Measurements from ENCODE around the gene C1QTNF5.
"Not testable (repeated sequence)": the region's sequence is repeated elsewhere in the genome, so short reads cannot be mapped to it uniquely, and the experiment has no call there.

Gene C1QTNF5, protein sequence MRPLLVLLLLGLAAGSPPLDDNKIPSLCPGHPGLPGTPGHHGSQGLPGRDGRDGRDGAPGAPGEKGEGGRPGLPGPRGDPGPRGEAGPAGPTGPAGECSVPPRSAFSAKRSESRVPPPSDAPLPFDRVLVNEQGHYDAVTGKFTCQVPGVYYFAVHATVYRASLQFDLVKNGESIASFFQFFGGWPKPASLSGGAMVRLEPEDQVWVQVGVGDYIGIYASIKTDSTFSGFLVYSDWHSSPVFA

DNA sequence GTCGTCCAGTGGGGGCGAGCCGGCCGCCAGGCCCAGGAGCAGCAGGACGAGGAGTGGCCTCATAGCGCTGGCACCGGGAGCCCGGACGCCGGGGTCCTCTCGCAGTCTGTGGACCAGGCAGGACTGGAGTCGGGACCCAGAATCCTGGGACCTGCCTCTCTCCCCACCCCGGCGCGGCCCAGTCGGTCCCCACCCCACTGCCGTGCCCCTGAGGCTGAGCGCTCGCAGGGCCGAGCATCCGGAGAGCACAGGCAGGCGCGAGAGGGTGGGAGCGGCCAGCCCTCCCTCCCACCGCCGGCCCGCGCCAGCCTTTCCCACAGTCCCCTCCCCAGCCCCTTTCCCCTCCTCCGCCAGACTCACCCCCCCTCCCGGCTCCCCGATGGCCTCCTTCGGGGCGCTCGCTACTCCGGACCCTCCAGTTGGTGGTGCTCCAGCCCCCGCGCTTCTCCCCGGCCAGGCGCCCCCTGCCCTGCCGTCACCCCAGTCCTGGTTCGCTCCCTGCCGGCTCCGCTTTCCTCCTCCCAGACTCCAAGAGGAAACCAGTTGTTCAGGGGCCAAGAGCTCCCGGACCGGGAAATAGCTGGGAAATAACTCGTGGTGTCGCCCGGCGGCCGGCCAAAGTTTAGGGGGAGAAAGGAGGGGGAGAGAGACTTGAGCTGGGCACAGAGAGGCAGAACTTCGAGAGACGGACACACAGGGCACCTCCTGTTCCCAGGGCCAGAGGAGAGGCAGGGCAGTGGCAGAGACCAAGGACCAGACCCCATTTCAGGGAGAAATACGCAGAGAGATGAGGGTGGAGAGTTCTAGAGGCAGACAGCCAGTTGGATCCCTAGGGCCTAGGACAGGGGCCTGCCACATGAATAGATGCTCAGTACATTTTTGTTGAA lies at the start of gene C1QTNF5:
Gene C1QTNF5, minus strand, starts transcription at position 549 of the 887 bp plus-strand sequence. Its CDS starts 486 bp downstream, at position 63.
- DNase-seq, result no peak

DNA sequence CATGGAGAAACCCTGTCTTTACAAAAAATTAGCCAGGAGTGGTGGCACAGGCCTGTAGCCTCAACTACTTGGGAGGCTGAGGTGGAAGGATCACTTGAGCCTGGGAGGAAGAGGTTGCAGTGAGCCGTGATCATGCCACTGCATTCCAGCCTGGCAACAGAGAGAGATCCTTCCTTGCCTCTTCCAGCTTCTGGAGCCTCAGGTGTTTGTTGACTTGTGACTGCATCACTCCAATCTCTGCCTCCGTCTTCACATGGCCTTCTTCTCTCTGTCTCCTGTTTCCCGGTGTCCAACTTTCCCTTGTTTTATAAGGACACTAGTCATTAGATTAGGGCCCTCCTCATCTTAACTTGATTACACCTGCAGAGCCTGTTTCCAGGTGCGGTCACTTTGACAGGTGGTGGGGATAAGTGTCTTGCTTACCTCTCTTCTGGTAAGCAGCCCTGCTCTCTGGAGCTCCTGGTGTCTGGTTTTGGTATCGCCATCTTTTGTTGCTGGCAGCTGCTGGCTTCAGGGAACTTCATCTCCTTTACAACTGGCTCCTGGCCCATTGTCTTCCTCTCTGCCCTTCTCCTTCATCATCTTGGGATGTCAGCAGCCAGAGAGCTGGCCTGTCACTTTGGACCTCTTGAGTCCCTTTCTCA lies 49.0 kb upstream of the C1QTNF5 start:
- DNase-seq, result no peak

DNA sequence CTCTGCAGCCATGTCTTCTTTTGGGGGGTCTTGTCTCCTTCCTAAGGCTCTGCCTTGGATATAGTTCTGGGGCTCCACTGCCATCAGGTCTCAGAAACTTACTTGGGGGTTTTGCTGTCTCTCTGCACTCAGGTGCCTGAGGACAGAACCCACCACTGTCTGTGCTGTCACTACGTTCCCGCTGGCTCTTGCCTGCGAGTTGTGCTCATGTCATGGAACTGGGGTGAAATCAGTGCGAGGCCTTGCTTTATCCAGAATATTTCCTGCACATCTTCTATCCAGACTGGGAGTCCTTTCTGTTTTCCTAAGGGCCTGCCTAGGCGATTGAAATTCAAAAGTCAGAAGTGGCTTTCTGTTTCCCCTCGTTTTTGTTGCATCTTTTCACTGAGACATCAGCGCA lies 47.4 kb upstream of the C1QTNF5 start:
- no peak for DNase-seq

DNA sequence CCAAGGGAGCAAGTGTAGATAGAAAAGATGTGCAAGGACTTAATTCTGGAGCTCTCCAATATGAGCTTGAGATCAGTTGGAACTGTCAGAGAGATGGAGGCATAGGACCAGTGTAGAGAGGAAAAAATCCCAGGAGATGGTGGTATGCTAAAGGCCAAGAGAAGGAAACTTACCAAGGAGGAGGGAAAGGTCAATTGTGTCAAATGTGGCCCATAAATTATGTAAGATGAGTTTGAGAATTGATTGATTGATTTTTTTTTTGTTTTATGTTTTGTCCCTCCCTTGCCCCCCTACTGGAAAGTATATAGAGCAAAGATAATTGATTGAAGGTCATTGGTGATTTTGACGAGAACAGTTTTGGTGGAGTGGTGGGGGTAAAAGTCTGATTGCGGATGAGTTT lies 43.6 kb upstream of the C1QTNF5 start:
- DNase-seq, result no peak

DNA sequence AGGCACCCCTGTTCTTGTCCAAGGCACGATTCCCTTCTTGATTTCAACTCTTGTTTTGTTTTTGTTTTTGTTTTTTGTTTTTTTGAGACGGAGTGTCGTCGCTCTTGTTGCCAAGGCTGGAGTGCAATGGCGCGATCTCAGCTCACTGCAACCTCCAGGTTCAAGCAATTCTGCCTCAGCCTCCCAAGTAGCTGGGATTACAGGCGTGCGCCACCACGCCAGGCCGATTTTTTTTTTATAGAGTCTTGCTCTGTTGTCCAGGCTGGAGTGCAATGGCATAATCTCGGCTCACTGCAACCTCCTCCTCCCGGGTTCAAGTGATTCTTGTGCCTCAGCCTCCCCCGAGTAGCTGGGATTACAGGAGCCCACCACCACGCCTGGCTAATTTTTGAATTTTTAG lies 41.8 kb upstream of the C1QTNF5 start:
- DNase-seq, result not testable (repeated sequence)

DNA sequence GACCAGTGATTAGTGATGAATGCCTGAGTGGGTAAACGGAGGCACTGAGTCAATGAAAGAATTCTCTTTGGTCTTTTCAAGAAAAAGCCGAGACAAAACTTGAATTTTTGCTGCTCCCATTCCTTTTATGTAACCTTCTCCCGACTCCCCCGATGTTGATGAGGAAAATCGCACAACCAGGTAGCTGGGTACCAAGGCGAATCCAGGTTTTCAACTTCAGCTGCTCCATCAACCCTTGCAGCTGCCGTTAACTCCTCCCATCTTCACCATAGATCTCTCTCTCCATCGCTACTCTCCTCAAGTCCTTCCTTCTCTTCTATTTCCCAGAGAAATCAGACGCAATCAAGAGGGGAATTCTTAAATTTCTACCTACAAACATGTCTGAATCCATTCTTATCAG lies 41.4 kb upstream of the C1QTNF5 start:
- DNase-seq, result no peak

DNA sequence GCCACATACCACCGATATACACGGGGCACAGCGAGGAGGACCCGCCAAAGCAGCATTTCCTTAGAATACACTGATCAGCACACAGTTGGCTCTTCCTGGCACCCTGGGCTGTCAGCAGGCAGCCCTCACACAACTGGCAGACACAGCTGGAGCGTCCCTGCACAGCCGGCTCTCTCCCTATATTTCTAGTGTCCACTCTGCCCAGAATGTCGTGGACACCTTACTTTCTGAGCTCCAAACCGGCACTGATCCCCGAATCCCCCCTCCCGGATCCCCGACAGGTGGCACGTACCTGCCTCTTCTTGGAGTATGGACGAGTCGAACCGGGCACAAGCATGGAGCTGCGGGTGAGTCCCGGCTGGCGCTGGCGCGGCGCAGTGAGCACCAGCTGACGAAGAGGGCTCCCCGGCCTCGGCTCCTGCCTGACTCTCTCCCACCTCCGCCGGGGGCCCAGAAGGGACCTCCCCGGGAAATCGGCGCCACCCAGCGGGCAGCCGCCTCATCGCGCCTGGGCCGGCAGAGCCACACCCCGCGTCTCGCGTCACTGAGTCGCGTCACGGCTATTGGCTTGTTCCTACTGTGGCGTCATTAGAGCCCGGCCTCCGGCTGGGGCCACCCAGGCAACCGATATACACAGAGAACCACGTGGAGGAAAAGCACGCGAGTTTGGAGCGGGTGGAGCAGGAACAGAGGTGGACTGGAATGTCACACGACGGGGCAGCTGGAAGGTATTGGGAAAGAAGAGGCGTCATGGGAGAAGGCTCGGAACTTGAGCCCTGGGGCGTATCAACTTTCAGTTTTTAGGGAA lies 40.7 kb upstream of the C1QTNF5 start, which contains the start of gene USP2:
Gene USP2, minus strand, starts transcription at position 510 of the 808 bp plus-strand sequence. CDS start 8,210 bp downstream, outside the sequence.
- DNase-seq, result peak; percentile 96 to 99

DNA sequence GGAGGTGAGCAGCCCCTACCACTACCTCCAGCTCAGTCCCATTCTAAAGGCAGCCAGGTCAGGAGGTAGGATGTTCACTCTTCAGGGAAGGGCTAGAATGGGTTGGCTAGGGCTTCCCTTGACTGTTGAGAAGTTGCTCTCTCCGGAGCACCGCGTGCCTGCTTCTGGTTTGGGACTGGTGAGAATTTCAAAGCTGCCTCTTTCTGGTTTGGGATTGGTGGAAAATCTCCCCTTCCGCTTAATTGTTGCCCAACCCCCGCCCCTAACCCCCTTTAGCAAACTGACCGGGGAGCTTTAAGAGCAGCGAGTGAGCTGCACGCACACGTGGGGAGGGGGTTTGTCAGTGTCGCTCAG lies 40.1 kb upstream of the C1QTNF5 start:
- no peak for DNase-seq

DNA sequence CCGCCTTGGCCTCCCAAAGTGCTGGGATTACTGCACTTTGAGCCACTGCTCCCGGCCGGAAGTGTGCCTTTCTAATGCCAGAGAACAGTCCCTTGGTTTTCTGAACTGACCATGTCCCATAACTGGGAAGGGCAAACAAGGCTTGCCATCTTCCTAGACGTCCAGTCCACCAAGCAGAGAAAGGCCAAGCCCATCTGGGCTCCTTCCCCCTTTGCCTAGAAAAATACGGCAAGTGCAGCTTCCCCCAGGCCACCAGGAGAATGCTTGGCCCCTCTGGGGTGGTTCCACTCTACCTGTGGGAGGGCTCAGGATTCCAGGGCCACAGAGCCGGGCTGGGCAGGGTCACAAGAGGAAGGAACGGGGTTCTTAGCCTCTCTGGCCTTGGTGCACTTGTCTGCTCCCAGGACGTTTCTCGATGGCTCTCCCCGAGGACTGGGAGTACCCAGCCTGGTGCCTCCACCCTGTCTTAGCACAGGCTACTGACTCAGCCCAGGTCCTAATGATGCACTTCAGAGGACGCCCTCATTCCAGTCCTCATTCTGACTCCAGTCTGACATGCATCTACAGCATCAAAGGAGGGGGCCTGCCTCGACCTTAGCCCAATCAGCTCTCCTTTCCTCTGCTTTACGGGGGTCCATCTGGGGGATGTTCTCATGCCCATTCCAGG lies 39.6 kb upstream of the C1QTNF5 start:
- DNase-seq, result no peak

DNA sequence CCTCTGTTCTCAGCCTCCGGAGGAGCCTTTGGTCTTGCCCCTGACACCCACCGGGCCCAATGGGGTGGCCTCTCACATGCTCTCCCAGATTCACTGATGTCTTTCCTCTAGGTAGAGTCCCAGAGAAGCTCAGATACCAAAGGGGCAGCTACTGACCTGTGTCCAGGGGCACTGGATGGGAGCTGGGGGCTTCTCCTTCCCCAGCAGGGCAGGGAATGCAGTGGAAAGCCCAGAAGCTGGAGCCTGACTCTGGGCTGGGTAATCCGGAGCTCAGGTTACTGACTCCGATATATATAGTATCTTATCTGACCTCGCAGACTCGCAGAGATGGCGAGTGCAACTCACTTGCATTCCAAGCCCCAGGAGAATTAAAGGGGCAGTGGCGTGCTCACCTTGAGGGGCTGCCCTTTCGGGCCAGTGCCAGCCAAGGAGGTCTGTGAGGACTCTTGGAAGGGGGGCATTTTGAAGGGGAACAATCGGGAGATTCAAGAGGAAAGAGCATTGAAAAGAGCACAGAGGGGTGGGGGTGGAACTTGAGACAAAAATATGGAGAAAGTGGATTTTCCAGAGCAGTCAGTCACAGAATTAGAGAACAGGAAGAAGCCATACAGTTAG lies 38.3 kb upstream of the C1QTNF5 start:
- DNase-seq, result no peak

DNA sequence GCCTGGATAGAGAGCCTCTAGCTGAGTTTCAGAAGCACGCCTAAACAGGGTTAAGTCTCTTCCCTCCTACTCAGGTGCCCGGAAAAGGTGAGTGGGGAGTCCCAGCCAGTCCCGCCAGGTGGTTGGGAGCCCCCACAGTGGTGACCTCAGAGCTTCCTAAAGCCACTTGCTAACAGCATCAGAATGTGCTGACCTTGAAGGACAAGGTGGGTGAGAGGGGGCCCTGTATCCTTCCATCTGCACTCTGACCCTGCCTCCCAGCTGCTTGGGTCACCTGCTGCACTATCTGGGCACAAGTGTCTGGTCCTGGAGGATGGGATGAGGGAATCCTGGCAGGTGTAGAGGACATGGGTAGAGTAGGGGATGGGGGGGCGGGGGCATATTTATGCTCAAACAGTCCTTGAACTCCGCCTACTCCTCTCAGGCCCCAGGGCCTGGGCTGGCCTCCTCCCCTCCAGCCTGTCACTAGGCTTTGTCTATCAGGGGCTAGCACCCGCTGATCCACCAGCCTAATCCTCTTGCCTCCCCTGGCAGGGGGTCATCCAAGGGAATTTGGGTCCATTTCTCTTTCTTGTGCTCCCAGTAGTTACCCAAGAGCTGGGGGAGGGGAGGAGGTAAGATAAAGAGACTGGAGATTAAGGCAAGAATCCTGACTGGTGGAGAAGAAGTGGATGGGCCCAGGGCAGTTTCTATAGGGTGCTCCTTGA lies 37.4 kb upstream of the C1QTNF5 start:
- DNase-seq, result no peak

DNA sequence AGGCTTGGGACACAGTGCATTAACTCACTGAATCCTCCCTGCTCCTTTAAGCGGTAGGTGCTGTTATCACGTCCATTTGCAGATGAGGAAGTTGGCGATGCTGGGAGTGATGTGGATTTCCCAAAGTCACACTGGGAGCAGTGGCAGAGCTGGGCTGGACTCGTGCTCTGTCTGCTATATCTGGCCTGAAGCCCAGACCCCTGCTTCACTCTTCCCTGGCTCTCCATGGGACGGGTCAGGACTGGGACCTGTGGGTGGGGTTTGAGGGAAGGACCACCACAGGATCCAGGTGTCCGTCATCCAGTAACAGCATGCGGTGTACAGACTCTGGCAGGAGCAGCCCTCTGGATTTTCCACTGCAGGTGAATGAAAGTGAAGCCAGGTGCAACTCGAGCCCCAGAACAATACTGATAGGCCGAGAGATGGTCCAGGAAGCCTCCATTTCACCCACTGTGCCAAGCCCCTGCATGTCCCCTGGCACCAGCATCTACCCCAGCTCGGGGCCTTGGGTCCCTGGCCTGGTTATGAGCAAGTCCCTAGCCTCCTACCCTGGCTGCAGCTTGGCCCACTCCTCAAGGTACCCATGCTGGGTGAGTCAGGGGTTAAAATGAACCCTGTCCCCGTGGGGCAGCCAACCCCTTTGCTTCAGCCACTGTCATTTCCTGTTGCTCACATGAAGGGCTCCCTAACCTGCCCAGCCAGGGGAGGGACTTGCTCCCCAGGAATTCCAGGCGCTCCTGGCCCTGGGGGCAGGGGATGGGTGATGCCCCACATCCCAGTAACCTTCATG lies 36.6 kb upstream of the C1QTNF5 start:
- DNase-seq, result no peak

DNA sequence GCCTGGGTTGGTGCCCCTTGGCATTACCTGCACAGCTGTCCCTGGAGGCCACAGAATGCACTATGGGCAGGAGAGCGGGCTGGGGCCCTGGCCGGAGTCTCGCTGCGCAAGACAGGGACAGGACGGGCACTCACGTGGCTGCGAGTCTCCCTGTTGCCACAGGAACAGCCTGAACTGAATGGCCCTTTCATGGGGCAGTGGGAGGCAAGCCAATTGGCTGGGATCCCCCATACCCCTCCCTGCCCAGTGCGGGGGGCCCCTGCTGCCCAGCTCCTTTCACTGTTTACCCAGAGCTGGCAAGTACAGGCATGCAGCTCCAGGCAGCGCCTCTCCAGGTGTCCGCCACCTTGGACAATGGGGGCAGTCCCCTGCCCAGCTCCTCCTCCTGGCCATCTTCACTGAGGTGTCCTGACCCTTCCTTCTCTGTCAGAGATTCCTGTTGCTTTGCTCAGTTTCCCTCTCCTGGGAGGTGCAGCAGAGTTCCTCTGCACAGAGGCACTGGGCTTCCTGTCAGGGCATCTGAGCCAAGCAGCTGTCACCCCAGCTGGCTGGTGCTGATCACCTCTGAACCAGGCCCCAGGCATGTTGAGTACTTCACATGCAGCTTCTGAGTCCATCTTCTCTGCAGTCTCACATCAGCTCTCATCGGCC lies 35.6 kb upstream of the C1QTNF5 start:
- no peak for DNase-seq

DNA sequence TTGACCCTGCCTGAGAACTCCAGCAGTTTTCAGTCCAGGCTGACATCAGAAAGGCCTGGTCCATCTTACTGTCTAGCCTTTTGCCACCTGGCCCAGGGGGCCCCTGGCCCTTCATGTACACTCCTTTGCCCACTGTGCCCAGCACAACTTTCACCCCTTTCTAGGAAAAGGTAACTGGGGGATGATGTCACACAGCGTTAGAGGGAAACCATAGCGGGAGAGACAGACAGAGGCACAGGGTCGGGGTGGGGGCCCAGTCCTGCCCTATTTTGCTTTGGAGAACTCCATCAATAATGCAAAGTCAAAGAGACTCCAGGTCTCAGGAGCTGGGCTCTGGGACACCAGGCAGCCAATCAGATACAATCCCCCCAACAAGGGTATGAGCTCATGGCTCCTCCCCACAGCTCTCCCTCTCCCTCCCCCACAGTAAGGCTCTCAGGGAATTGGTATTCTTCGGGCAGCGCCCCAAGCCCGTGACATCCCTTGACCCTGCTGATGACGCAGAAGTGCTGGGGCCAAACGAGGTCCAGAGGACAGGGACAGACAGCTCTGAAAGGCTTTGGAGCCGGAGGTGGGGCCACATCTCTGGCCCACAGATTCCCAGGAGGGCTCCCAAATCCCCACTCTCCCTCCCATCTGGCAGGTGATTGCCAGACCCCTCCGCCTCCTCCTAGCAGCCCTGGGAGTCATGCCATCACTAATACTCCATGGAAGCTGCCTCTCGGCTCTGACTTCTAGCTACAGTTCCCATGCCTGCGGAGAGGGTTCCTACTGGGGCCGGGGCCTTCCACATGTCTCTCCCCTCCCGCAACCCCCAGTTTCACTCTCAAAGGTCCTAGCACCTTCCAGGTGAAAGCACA lies 34.9 kb upstream of the C1QTNF5 start:
- DNase-seq, result no peak

DNA sequence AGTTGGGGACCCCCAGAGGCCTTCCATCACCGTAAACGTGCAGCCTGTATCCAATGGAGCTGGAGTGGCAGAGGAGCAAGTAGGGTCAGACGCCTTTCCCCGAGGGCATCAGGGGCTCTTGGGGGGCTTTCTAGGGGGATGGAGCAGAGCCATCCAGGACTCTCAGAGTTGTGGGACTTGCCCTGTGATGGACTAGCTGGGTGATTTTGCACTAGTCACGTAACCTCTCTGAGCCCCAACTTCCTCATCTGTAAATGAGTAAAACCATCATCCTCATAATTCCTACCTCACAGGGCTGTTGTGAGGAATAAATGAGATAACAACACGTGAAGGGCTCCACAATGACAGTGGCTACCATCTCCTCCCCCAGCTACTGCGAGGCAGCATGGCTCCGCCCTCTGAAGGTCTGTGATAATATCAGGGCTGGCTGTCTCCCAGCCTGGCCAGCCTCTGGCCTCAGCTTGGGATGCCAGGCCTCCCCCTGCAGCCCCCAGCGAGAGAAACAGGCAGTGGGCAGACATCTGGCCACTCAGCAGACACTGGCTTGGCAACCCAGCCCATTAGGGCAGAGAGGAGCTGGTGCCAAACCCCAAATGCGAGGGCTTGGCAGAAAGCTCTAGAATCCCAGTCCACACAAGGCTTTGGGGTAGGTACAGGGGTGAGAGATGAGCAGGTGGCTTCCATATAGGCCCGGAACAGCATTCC lies 34.1 kb upstream of the C1QTNF5 start:
- DNase-seq, result no peak

DNA sequence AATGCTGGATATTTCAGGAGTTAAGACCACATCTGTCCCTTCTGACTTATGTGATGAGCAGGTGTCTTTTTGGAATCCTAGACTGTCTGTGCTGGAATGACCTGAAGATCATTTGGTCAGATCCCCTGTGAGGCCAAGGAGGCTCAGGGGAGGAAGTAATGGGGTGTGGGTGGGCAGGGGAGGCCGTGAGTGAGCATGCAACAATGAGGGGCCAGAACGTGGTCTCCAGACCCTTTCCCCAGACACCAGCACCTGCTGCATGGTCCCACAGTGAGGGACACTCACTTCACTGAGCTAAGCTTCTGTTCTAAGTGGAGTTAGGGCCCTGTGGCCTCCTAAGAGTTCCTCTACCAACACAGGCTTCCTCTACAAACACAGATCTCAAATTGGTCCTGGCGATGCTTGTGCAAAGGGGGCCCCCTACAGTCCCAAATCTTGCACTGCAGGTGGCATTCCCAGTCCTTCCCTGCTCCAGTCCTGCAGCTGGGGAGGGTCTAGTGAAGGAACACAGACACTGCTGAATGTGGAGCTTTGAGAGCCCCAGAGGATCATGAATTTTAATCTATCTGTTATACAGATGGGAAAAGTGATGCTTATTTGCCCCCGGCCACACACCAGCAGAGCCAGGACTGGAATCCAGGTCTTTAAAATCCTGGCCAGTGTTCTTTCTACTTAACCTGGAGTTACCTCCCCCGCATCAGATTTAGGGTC lies 33.4 kb upstream of the C1QTNF5 start:
- DNase-seq, result peak; percentile 64 to 85
